Daoy (cell line): ENCODE measurements around the gene CDCP2. TPM values are rescaled to one million over a fixed set of nuclear protein-coding genes. Genes with fewer than 3 reads are reported as not detected.
A peak's percentile ranks its signal among the peaks of the same experiment; 100 is the strongest.
"Not testable (repeated sequence)": the region's sequence is repeated elsewhere in the genome, so short reads cannot be mapped to it uniquely, and the experiment has no call there.

Experiments
- DNase-seq: peaks from one replicate; pipeline ENCODE4 v3.0.0-alpha.2; 2015; ENCODE audit warnings: low read depth
- total RNA-seq: library from RNA; depleted of rRNA; stranded (reverse); fragments of >200 nt; shearing (Covaris generic); gene quantifications from 2 replicates; pipeline ENCODE4 v1.2.3, GENCODE V29; 2014

Gene CDCP2
- total RNA-seq, 1 experiment from 2014 or later = not detected

- DNase-seq = no peak
Measured at GRCh38 chr1:54168206-54168965, 15.6 kb upstream of the CDCP2 start.

- DNase-seq = peak; percentile 62
Measured at GRCh38 chr1:54167422-54168139, 14.8 kb upstream of the CDCP2 start.

GRCh38 chr1:54166357-54166756, 13.6 kb upstream of the CDCP2 start:
- DNase-seq = not testable (repeated sequence)

- DNase-seq = no peak
Measured at GRCh38 chr1:54165146-54165545, 12.3 kb upstream of the CDCP2 start.

- DNase-seq = no peak
Measured at GRCh38 chr1:54163573-54163972, 10.8 kb upstream of the CDCP2 start.

- no peak for DNase-seq
Measured at GRCh38 chr1:54163051-54163450, 10.3 kb upstream of the CDCP2 start.

GRCh38 chr1:54161495-54162168, 8.8 kb upstream of the CDCP2 start:
- DNase-seq = no peak

GRCh38 chr1:54160351-54160750, 7.6 kb upstream of the CDCP2 start:
- no peak for DNase-seq

- no peak for DNase-seq
Measured at GRCh38 chr1:54159733-54160316, 7.0 kb upstream of the CDCP2 start.

GRCh38 chr1:54158071-54158470, 5.3 kb upstream of the CDCP2 start:
- DNase-seq = peak; percentile 85

- no peak for DNase-seq
Measured at GRCh38 chr1:54157401-54157800, 4.6 kb upstream of the CDCP2 start.

- DNase-seq = no peak
Measured at GRCh38 chr1:54156986-54157385, 4.2 kb upstream of the CDCP2 start.

- no peak for DNase-seq
Measured at GRCh38 chr1:54156201-54156600, 3.4 kb upstream of the CDCP2 start.

- peak; percentile 67 for DNase-seq
Measured at GRCh38 chr1:54153535-54154439, 987 bp upstream of the CDCP2 start.

- no peak for DNase-seq
Measured at GRCh38 chr1:54151013-54151412, 1.8 kb downstream of the CDCP2 start.

- DNase-seq = no peak
Measured at GRCh38 chr1:54149734-54150133, 3.1 kb downstream of the CDCP2 start.

- no peak for DNase-seq
Measured at GRCh38 chr1:54144366-54144765, 8.4 kb downstream of the CDCP2 start.

- no peak for DNase-seq
Measured at GRCh38 chr1:54142146-54142900, 10.5 kb downstream of the CDCP2 start.

GRCh38 chr1:54139711-54140110, 13.1 kb downstream of the CDCP2 start:
- no peak for DNase-seq

- no peak for DNase-seq
Measured at GRCh38 chr1:54138994-54139393, 13.8 kb downstream of the CDCP2 start.
